ENCODE measurements around the gene MCU. TPM values are rescaled to one million over a fixed set of nuclear protein-coding genes. Genes with fewer than 3 reads are reported as not detected.

MCU gene
- total RNA-seq, 4 donors from 2014 or later, result 25.1 to 82.4 (median 65.1) TPM

DNA sequence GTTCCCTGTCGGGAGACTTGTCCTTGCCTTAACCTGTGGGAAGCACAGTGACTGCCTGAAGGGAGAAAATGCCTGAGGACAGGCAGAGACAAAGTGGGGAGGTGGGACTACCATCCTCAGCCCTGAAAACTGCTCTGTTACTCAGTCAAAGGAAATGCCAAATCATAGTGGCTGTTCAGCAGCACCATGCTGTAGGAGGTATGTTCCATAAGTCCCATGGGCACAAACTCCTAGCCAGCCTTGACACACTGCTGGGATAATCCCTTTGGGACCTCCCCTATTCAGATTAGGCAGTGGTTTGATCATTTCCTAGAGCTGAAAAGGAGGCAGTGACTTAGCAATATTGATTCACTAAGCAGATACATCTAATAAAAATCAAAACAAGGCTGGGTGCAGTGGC is 80.1 kb downstream of the MCU start:
- 100% methylated on average over 1 of the region's 1 CpG; no CpG with 5 or more reads in 1 of the 2 donors for WGBS, 2 donors (ENCODE audit: low coverage in 1 of 2)
- no peaks in the 10 kb centered on the region for H3K36me3 ChIP-seq
- TF ChIP-seq EP300 (IDR thresholded peaks at IDR 0.05; ENCODE audit: low read depth), result no peak
- TF ChIP-seq POLR2AphosphoS5 (IDR thresholded peaks at IDR 0.05), result no peak
- TF ChIP-seq POLR2A (IDR thresholded peaks at IDR 0.05), result no peak
- TF ChIP-seq, protein P1, sequence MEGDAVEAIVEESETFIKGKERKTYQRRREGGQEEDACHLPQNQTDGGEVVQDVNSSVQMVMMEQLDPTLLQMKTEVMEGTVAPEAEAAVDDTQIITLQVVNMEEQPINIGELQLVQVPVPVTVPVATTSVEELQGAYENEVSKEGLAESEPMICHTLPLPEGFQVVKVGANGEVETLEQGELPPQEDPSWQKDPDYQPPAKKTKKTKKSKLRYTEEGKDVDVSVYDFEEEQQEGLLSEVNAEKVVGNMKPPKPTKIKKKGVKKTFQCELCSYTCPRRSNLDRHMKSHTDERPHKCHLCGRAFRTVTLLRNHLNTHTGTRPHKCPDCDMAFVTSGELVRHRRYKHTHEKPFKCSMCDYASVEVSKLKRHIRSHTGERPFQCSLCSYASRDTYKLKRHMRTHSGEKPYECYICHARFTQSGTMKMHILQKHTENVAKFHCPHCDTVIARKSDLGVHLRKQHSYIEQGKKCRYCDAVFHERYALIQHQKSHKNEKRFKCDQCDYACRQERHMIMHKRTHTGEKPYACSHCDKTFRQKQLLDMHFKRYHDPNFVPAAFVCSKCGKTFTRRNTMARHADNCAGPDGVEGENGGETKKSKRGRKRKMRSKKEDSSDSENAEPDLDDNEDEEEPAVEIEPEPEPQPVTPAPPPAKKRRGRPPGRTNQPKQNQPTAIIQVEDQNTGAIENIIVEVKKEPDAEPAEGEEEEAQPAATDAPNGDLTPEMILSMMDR (IDR thresholded peaks at IDR 0.05), result no peak
- intact Hi-C loops (cut with DNase I; ENCODE audit: low total_unique reads) (no loop called here), in situ Hi-C loops (cut with MboI; ENCODE audit: low pct_ligation_motif_present in 1 of 4, low pct_unique_long_range_greater_than_20kb in 1 of 4, low sequenced_read_pairs in 3 of 4) (no loop called here)
- no peak overlapping the region for H3K4me3 ChIP-seq
- H3K9me3 ChIP-seq, result peaks cover 0 to 6% of the 10 kb centered on the region in 2 donors
- no peak overlapping the region for H3K27ac ChIP-seq
- DNase-seq, result no peak
- no peaks in the 10 kb centered on the region for H3K4me1 ChIP-seq
- no peaks in the 10 kb centered on the region for H3K27me3 ChIP-seq

DNA sequence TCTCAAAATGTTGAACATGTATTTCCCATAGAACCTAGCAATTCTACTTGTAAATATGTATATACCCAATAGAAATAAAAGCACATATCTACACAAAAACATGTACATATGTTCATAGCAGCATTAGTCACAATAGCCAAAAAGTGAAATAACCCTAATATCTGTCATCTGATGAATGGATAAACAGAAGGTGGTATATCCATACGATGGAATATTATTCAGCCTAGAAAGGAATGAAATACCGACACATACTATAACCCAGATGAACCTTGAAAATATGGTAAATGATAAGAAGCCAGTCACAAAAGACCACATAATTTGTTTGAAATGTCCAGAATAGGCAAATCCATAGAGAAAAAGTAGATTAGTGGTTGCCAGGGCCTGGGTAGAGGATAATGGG is 87.9 kb downstream of the MCU start:
- Histone ChIP-seq H3K4me1 (peaks cover 0 to 21% (median 10%) of the 10 kb centered on the region in 4 donors), H3K27me3 (no peaks in the 10 kb centered on the region), H3K4me3 (no peak overlapping the region), H3K9me3 (no peaks in the 10 kb centered on the region), H3K36me3 (no peaks in the 10 kb centered on the region), H3K27ac (no peak overlapping the region)
- TF ChIP-seq POLR2AphosphoS5 (IDR thresholded peaks at IDR 0.05) (no peak), POLR2A (IDR thresholded peaks at IDR 0.05) (no peak), EP300 (IDR thresholded peaks at IDR 0.05; ENCODE audit: low read depth) (no peak)
- TF ChIP-seq, protein P1 (IDR thresholded peaks at IDR 0.05), result no peak
- 94 to 100% methylated on average over 2 of the region's 2 CpGs for WGBS, 2 donors (ENCODE audit: low coverage in 1 of 2)
- in situ Hi-C loops (cut with MboI; ENCODE audit: low pct_ligation_motif_present in 1 of 4, low pct_unique_long_range_greater_than_20kb in 1 of 4, low sequenced_read_pairs in 3 of 4), result no loop called here
- intact Hi-C loops (cut with DNase I; ENCODE audit: low total_unique reads), result no loop called here
- no peak for DNase-seq

DNA sequence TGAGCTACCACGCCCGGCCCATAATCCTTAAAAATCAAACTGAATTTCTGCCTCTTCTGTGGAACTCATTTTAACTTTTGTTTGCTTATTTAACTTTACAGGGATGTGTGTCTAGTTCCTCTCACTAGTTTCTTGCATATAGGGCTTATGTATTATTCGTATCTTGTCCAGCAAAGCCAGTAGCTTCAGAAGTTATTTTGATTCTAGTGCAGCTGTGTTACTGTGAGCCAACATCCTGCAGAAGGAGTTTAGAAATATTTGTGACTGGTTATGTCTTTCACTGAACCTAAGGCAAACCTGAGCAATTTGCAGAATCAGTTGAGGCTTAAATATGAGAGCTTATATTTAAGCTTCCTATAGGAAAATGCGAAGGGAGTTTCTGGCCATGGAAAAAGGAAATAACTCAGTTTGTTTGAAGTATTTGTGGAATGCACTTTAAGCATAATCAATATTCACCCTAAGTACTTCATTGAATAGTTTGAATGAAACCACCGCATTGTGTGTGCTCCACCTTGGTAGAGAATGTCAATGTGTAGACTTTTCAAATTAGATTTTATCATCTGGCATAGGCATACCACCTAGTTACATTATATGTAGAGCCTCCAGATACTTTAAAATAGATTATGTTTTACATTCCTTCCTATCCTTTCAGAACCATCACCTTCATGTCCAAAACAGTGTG is 90.8 kb downstream of the MCU start:
- H3K4me3 ChIP-seq, result no peak overlapping the region
- intact Hi-C loops (cut with DNase I; ENCODE audit: low total_unique reads), result no loop called here
- no peak overlapping the region for H3K27ac ChIP-seq
- H3K27me3 ChIP-seq, result no peaks in the 10 kb centered on the region
- in situ Hi-C loops (cut with MboI; ENCODE audit: low pct_ligation_motif_present in 1 of 4, low pct_unique_long_range_greater_than_20kb in 1 of 4, low sequenced_read_pairs in 3 of 4), result no loop called here
- 89 to 90% methylated on average over 5 of the region's 5 CpGs for WGBS, 2 donors (ENCODE audit: low coverage in 1 of 2)
- H3K9me3 ChIP-seq, result no peaks in the 10 kb centered on the region
- no peaks in the 10 kb centered on the region for H3K36me3 ChIP-seq
- H3K4me1 ChIP-seq, result peaks cover 0 to 22% (median 11%) of the 10 kb centered on the region in 4 donors
- TF ChIP-seq EP300 (IDR thresholded peaks at IDR 0.05; ENCODE audit: low read depth) (no peak), POLR2A (IDR thresholded peaks at IDR 0.05) (no peak), POLR2AphosphoS5 (IDR thresholded peaks at IDR 0.05) (no peak)
- TF ChIP-seq, protein P1 (IDR thresholded peaks at IDR 0.05), result no peak
- no peak for DNase-seq

DNA sequence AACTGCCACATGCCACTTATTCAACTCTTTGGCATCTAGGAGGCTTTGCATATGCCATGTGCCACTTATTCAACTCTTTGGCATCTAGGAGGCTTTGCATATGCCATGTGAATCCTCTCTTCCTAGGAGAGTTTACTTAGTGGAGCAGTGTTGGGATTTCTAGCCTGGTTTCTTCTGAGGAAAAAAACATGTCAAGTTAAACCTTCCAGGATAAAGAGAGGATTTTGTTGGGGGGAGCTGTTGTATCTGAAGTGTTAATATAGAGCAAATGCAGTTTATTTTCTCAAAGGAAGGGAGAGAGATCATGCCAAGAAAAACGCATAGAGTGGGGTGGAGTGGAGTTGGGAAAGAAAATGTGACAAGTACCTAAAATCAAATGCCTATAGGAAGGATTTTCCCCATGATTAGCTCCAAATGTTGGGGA is 91.5 kb downstream of the MCU start:
- 49 to 60% methylated on average over 1 of the region's 1 CpG for WGBS, 2 donors (ENCODE audit: low coverage in 1 of 2)
- Histone ChIP-seq H3K4me1 (peaks cover 0 to 22% (median 11%) of the 10 kb centered on the region in 4 donors), H3K27ac (no peak overlapping the region), H3K9me3 (no peaks in the 10 kb centered on the region), H3K4me3 (no peak overlapping the region), H3K27me3 (no peaks in the 10 kb centered on the region), H3K36me3 (no peaks in the 10 kb centered on the region)
- intact Hi-C loops (cut with DNase I; ENCODE audit: low total_unique reads) (no loop called here), in situ Hi-C loops (cut with MboI; ENCODE audit: low pct_ligation_motif_present in 1 of 4, low pct_unique_long_range_greater_than_20kb in 1 of 4, low sequenced_read_pairs in 3 of 4) (no loop called here)
- DNase-seq, result no peak
- TF ChIP-seq POLR2AphosphoS5 (IDR thresholded peaks at IDR 0.05) (no peak), POLR2A (IDR thresholded peaks at IDR 0.05) (no peak), EP300 (IDR thresholded peaks at IDR 0.05; ENCODE audit: low read depth) (no peak)
- TF ChIP-seq, protein P1 (IDR thresholded peaks at IDR 0.05), result no peak
